Trophoblast cell (in vitro differentiated cells and primary cell): Measurements from ENCODE around the gene ATP13A3.

Source experiments
- DNase-seq, 2 donors: peaks; one replicate each; pipeline ENCODE4 v3.0.0-alpha.2; 2016
- H2AFZ ChIP-seq: 2 replicates; pipeline ENCODE4 v1.6.1; 2013; ENCODE audit warnings: low read length, moderate library complexity, mild to moderate bottlenecking; ENCODE audit not compliant: insufficient read depth, poor library complexity
- H2AK5ac ChIP-seq: 2 replicates; pipeline ENCODE4 v1.6.1; 2013; ENCODE audit warnings: mild to moderate bottlenecking, low read length
- H2BK120ac ChIP-seq: 2 replicates; pipeline ENCODE4 v1.6.1; 2013; ENCODE audit warnings: low read length, mild to moderate bottlenecking, moderate library complexity; ENCODE audit not compliant: insufficient read depth, poor library complexity
- H2BK12ac ChIP-seq: 2 replicates; pipeline ENCODE4 v1.6.1; 2013; ENCODE audit warnings: mild to moderate bottlenecking, low read length, moderate library complexity
- H2BK5ac ChIP-seq: 2 replicates; pipeline ENCODE4 v1.6.1; 2013; ENCODE audit warnings: low read length, low read depth, moderate library complexity, mild to moderate bottlenecking; ENCODE audit not compliant: poor library complexity
- H3K14ac ChIP-seq: 2 replicates; pipeline ENCODE4 v1.6.1; 2013; ENCODE audit warnings: mild to moderate bottlenecking, low read length
- H3K18ac ChIP-seq: 2 replicates; pipeline ENCODE4 v1.6.1; 2013; ENCODE audit warnings: mild to moderate bottlenecking, low read length
- H3K23ac ChIP-seq: 2 replicates; pipeline ENCODE4 v1.6.1; 2013; ENCODE audit warnings: low read length
- H3K27ac ChIP-seq: 2 replicates; pipeline ENCODE4 v1.5.1; 2013; ENCODE audit warnings: low read depth, mild to moderate bottlenecking, inconsistent platforms, low read length, moderate library complexity
- H3K27me3 ChIP-seq: 2 replicates; pipeline ENCODE4 v1.6.1; 2013; ENCODE audit warnings: inconsistent platforms, mild to moderate bottlenecking, low read length, moderate library complexity; ENCODE audit not compliant: insufficient read depth
- H3K36me3 ChIP-seq, 2 experiments: 1 replicate in 1 of 2; 2 replicates in 1 of 2; pipeline ENCODE4 v1.6.1; 2013; ENCODE audit warnings: low read length in 2 of 2, mild to moderate bottlenecking in 2 of 2, moderate library complexity in 1 of 2; ENCODE audit not compliant: insufficient read depth in 2 of 2, control insufficient read depth in 1 of 2
- H3K4ac ChIP-seq: 2 replicates; pipeline ENCODE4 v1.6.1; 2013; ENCODE audit warnings: low read depth, mild to moderate bottlenecking, low read length, moderate library complexity
- H3K4me1 ChIP-seq, 2 experiments: 1 replicate in 1 of 2; 2 replicates in 1 of 2; pipeline ENCODE4 v1.6.1; 2013; ENCODE audit warnings: low read length in 2 of 2, mild to moderate bottlenecking in 2 of 2, moderate library complexity in 1 of 2; ENCODE audit not compliant: insufficient read depth in 2 of 2, control insufficient read depth in 1 of 2
- H3K4me2 ChIP-seq: 2 replicates; pipeline ENCODE4 v1.6.1; 2013; ENCODE audit warnings: inconsistent platforms, mild to moderate bottlenecking, low read length, moderate library complexity
- H3K4me3 ChIP-seq: 2 replicates; pipeline ENCODE4 v1.5.1; 2013; ENCODE audit warnings: mild to moderate bottlenecking, low read depth, low read length, inconsistent platforms
- H3K79me1 ChIP-seq: one replicate; pipeline ENCODE4 v1.6.1; 2013; ENCODE audit warnings: low read length
- H3K79me2 ChIP-seq: 2 replicates; pipeline ENCODE4 v1.6.1; 2013; ENCODE audit warnings: low read length, mild to moderate bottlenecking; ENCODE audit not compliant: control insufficient read depth, insufficient read depth, poor library complexity
- H3K9ac ChIP-seq: 2 replicates; pipeline ENCODE4 v1.6.1; 2013; ENCODE audit warnings: mild to moderate bottlenecking, low read length
- H3K9me3 ChIP-seq: 2 replicates; pipeline ENCODE4 v1.6.1; 2013; ENCODE audit warnings: low read depth, mild to moderate bottlenecking, control low read depth, inconsistent platforms, low read length; ENCODE audit not compliant: insufficient read depth
- H4K12ac ChIP-seq: 2 replicates; pipeline ENCODE4 v1.6.1; 2013; ENCODE audit warnings: low read depth, mild to moderate bottlenecking, low read length, moderate library complexity
- H4K8ac ChIP-seq: 2 replicates; pipeline ENCODE4 v1.6.1; 2013; ENCODE audit warnings: low read depth, mild to moderate bottlenecking, low read length, moderate library complexity
- H4K91ac ChIP-seq: one replicate; pipeline ENCODE4 v1.6.1; 2013; ENCODE audit warnings: low read depth, mild to moderate bottlenecking, low read length, moderate library complexity
- WGBS: extraction: QIAGEN DNeasy Blood & Tissue Kit; methylation state at CpG from one replicate; pipeline ENCODE4 v1.1.7; 2013; ENCODE audit warnings: missing lambda C conversion rate; ENCODE audit not compliant: insufficient read length, insufficient coverage; ENCODE audit errors: extremely low coverage; 5-methylcytosine and 5-hydroxymethylcytosine counted together

Gene ATP13A3

DNA sequence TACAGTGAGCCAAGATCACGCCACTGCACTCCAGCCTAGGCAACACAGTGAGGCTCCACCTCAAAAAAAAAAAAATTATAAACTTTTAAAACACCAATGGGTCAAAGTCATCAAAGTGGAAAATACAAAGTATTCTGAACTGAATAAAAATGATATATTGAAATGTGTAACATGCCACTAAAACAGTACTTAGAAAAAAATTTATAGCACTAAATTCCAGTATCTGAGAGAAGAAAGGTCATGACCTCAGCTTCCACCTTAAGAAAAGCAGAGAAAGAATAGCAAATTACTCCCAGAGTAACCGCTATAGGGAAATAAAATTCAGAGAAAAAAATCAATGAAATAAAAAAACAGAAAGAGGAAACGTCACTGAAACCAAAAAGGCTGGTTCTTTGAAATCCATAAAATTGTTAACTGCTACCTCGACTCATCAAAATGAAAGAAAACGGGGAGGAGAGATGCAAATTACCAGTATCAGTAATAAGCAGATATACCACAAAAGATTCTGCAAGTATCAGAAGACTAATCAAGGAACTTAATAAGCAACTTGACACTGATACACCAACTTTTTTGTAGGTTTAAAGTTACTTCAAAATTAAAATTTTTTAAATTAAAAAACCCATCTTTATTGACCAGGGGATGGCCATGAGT, 20.8 kb downstream of the ATP13A3 start:
- no peak for DNase-seq
- no peak overlapping the region for H2AK5ac ChIP-seq
- no peak overlapping the region for H4K91ac ChIP-seq
- no peak overlapping the region for H3K9ac ChIP-seq
- H2AFZ ChIP-seq = no peak overlapping the region
- no peak overlapping the region for H2BK12ac ChIP-seq
- H3K4me2 ChIP-seq = no peak overlapping the region
- no peaks in the 10 kb centered on the region for H3K79me2 ChIP-seq
- no peaks in the 10 kb centered on the region for H3K9me3 ChIP-seq
- H2BK120ac ChIP-seq = no peak overlapping the region
- no peak overlapping the region for H4K12ac ChIP-seq
- no peaks in the 10 kb centered on the region for H3K36me3 ChIP-seq
- WGBS = no CpG with 5 or more reads among the region's 5 CpGs
- H2BK5ac ChIP-seq = no peak overlapping the region
- H3K27ac ChIP-seq = no peak overlapping the region
- no peak overlapping the region for H3K4ac ChIP-seq
- H3K79me1 ChIP-seq = no peaks in the 10 kb centered on the region
- H3K23ac ChIP-seq = no peak overlapping the region
- H3K14ac ChIP-seq = no peak overlapping the region
- no peak overlapping the region for H3K4me3 ChIP-seq
- no peak overlapping the region for H3K18ac ChIP-seq
- H3K27me3 ChIP-seq = no peaks in the 10 kb centered on the region
- no peak overlapping the region for H4K8ac ChIP-seq
- H3K4me1 ChIP-seq = no peaks in the 10 kb centered on the region

DNA sequence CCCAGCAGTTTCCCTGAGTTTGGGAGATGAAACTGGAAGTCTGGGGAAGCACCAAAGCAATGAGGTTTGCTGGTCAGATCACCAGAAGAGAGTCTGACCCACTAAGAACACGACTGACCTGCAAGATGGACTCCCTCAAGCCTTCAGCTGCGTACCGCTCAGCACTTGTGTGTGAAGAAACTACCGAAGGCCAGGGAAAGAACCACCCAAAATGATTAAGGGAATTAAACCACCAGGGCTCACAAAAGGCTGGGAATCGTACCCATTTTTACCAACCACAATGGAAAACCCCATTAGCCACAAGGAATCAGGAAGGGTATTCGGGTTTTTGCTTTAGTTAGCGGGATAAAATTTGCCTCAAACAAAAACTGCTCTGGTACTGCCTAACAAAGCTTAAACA, 21.6 kb downstream of the ATP13A3 start:
- no peak overlapping the region for H3K9ac ChIP-seq
- WGBS = no CpG with 5 or more reads among the region's 7 CpGs
- no peak overlapping the region for H3K4ac ChIP-seq
- H3K23ac ChIP-seq = no peak overlapping the region
- H2BK5ac ChIP-seq = no peak overlapping the region
- no peak overlapping the region for H4K8ac ChIP-seq
- no peak overlapping the region for H2AK5ac ChIP-seq
- no peaks in the 10 kb centered on the region for H3K9me3 ChIP-seq
- H3K27me3 ChIP-seq = no peaks in the 10 kb centered on the region
- no peak overlapping the region for H2BK12ac ChIP-seq
- no peak for DNase-seq
- no peaks in the 10 kb centered on the region for H3K79me2 ChIP-seq
- no peak overlapping the region for H3K14ac ChIP-seq
- H2AFZ ChIP-seq = no peak overlapping the region
- H2BK120ac ChIP-seq = no peak overlapping the region
- H4K12ac ChIP-seq = no peak overlapping the region
- H3K4me1 ChIP-seq = no peaks in the 10 kb centered on the region
- H3K4me3 ChIP-seq = no peak overlapping the region
- H3K79me1 ChIP-seq = no peaks in the 10 kb centered on the region
- no peak overlapping the region for H3K4me2 ChIP-seq
- H4K91ac ChIP-seq = no peak overlapping the region
- H3K36me3 ChIP-seq = peaks cover 0 to 2% of the 10 kb centered on the region in 2 experiments
- H3K27ac ChIP-seq = no peak overlapping the region
- no peak overlapping the region for H3K18ac ChIP-seq

DNA sequence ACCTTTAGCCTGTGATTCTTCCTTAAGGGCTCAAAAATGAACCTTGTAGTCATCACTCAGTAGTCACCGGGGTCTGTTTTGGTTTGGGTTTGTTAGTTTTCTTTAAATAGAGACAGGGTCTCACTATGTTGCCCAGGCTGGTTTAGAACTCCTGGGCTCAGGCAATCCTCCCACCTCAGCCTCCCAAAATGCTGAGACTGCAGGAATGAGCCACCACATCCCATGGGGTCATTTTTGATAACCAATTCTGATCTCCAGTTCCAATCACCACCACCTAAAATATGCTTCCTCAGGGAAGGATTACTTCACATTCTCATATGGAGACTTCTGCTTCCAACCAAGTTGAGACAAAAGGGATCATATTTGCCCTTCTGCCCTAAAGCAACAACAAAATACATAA, 22.1 kb downstream of the ATP13A3 start:
- no peak for DNase-seq
- Histone ChIP-seq H2AK5ac (no peak overlapping the region), H3K9ac (no peak overlapping the region), H4K12ac (no peak overlapping the region), H3K4me1 (no peaks in the 10 kb centered on the region), H2AFZ (no peak overlapping the region), H4K91ac (no peak overlapping the region), H2BK5ac (no peak overlapping the region), H3K79me2 (no peaks in the 10 kb centered on the region), H3K18ac (no peak overlapping the region), H3K23ac (no peak overlapping the region), H3K79me1 (no peaks in the 10 kb centered on the region), H3K4me2 (no peak overlapping the region), H2BK120ac (no peak overlapping the region), H2BK12ac (no peak overlapping the region), H3K27ac (no peak overlapping the region), H3K4ac (no peak overlapping the region), H4K8ac (no peak overlapping the region), H3K27me3 (no peaks in the 10 kb centered on the region), H3K9me3 (no peaks in the 10 kb centered on the region), H3K14ac (no peak overlapping the region), H3K36me3 (peaks cover 0 to 2% of the 10 kb centered on the region in 2 experiments), H3K4me3 (no peak overlapping the region)
- WGBS = no CpG with 5 or more reads among the region's 1 CpG

DNA sequence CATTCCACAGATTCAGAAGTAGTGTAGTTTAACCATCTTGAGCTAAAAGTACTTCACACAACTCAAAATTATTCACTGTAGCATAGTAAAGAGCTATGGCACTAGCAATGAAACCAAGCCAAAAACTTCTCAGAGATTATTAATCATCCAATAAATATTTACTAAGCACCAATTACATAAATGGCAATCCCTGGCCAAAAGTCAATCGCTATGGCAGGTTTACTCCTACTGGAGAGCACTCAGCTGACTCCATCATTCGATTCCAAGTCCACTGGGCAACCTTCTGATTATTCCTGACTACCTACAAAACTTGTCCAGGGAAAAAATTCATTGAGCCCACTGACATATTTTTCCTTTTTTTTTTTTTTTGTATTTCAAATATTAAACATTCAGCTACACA, 23.9 kb downstream of the ATP13A3 start:
- no peak overlapping the region for H3K14ac ChIP-seq
- H3K23ac ChIP-seq = no peak overlapping the region
- no peaks in the 10 kb centered on the region for H3K9me3 ChIP-seq
- no peak overlapping the region for H2BK12ac ChIP-seq
- DNase-seq = no peak
- no peaks in the 10 kb centered on the region for H3K27me3 ChIP-seq
- no peaks in the 10 kb centered on the region for H3K79me2 ChIP-seq
- no peak overlapping the region for H3K4ac ChIP-seq
- no peak overlapping the region for H3K9ac ChIP-seq
- no peak overlapping the region for H2BK5ac ChIP-seq
- H2AK5ac ChIP-seq = no peak overlapping the region
- no peak overlapping the region for H3K4me3 ChIP-seq
- H4K8ac ChIP-seq = no peak overlapping the region
- H3K79me1 ChIP-seq = no peaks in the 10 kb centered on the region
- H3K36me3 ChIP-seq = peaks cover 2 to 4% of the 10 kb centered on the region in 2 experiments
- no peak overlapping the region for H2BK120ac ChIP-seq
- H4K12ac ChIP-seq = no peak overlapping the region
- H3K4me1 ChIP-seq = no peaks in the 10 kb centered on the region
- H4K91ac ChIP-seq = no peak overlapping the region
- H3K18ac ChIP-seq = no peak overlapping the region
- no peak overlapping the region for H3K27ac ChIP-seq
- no peak overlapping the region for H3K4me2 ChIP-seq
- no peak overlapping the region for H2AFZ ChIP-seq
- no CpG with 5 or more reads among the region's 2 CpGs for WGBS
